Islet of Langerhans (tissue), 1 donor: ENCODE measurements around the gene YY1.
"Not testable (repeated sequence)": the region's sequence is repeated elsewhere in the genome, so short reads cannot be mapped to it uniquely, and the experiment has no call there.

ENCODE experiments used
- FAIRE-seq: peaks from one replicate; lab custom pipeline; 2011; peaks lifted over from hg19 to GRCh38; lab: Jason Lieb, UNC

Gene YY1

GRCh38 chr14:100238419-100239210 lies at the start of gene YY1:
Gene YY1, plus strand, starts transcription at chr14:100239144. Its CDS starts 101 bp downstream, at chr14:100239245.
- FAIRE-seq: no peak

- no peak for FAIRE-seq
Measured at GRCh38 chr14:100190126-100190525, 48.8 kb upstream of the YY1 start.

GRCh38 chr14:100191584-100192249 lies 47.2 kb upstream of the YY1 start:
- no peak for FAIRE-seq

GRCh38 chr14:100192250-100192671 lies 46.7 kb upstream of the YY1 start:
- no peak for FAIRE-seq

GRCh38 chr14:100192672-100193416 lies 46.1 kb upstream of the YY1 start:
- no peak for FAIRE-seq

- no peak for FAIRE-seq
Measured at GRCh38 chr14:100193417-100194357, 45.3 kb upstream of the YY1 start.

GRCh38 chr14:100199240-100199860 lies 39.6 kb upstream of the YY1 start:
- no peak for FAIRE-seq

- no peak for FAIRE-seq
Measured at GRCh38 chr14:100200311-100200710, 38.6 kb upstream of the YY1 start.

GRCh38 chr14:100201701-100202100 lies 37.2 kb upstream of the YY1 start:
- FAIRE-seq: no peak

- FAIRE-seq: no peak
Measured at GRCh38 chr14:100202712-100203111, 36.2 kb upstream of the YY1 start.

GRCh38 chr14:100203146-100203545 lies 35.8 kb upstream of the YY1 start:
- FAIRE-seq: no peak

GRCh38 chr14:100203962-100204834 lies 34.7 kb upstream of the YY1 start:
- no peak for FAIRE-seq

- not testable (repeated sequence) for FAIRE-seq
Measured at GRCh38 chr14:100204835-100205167, 34.1 kb upstream of the YY1 start.

GRCh38 chr14:100207588-100207987 lies 31.4 kb upstream of the YY1 start:
- FAIRE-seq: not testable (repeated sequence)

GRCh38 chr14:100208136-100208535 lies 30.8 kb upstream of the YY1 start:
- FAIRE-seq: not testable (repeated sequence)

- FAIRE-seq: no peak
Measured at GRCh38 chr14:100211366-100211765, 27.6 kb upstream of the YY1 start.

GRCh38 chr14:100211893-100212292 lies 27.1 kb upstream of the YY1 start:
- FAIRE-seq: no peak

GRCh38 chr14:100212476-100213333 lies 26.2 kb upstream of the YY1 start:
- FAIRE-seq: no peak

GRCh38 chr14:100213587-100213955 lies 25.4 kb upstream of the YY1 start:
- FAIRE-seq: no peak
